Measurements from ENCODE around the gene A4GALT.
"Not testable (repeated sequence)": the region's sequence is repeated elsewhere in the genome, so short reads cannot be mapped to it uniquely, and the experiment has no call there.

Gene A4GALT

GRCh38 chr22:42680648-42681047 is 40.0 kb downstream of the A4GALT start:
- DNase-seq: no peak

- DNase-seq: no peak
These were observed 41.0 kb downstream of the A4GALT start for GRCh38 chr22:42679691-42680090.

- DNase-seq: no peak
These were observed 41.8 kb downstream of the A4GALT start for GRCh38 chr22:42678894-42679293.

- DNase-seq: not testable (repeated sequence)
These were observed 42.7 kb downstream of the A4GALT start for GRCh38 chr22:42677936-42678335.

- DNase-seq: no peak
These were observed 44.5 kb downstream of the A4GALT start for GRCh38 chr22:42676059-42676607.

GRCh38 chr22:42673898-42674401 is 46.7 kb downstream of the A4GALT start:
- DNase-seq: no peak

GRCh38 chr22:42673071-42673470 is 47.6 kb downstream of the A4GALT start:
- DNase-seq: not testable (repeated sequence)

- DNase-seq: no peak
These were observed 49.6 kb downstream of the A4GALT start for GRCh38 chr22:42670921-42671709.

GRCh38 chr22:42670046-42670445 is 50.6 kb downstream of the A4GALT start:
- DNase-seq: no peak

GRCh38 chr22:42666393-42666792 is 54.3 kb downstream of the A4GALT start:
- not testable (repeated sequence) for DNase-seq

- DNase-seq: no peak
These were observed 55.5 kb downstream of the A4GALT start for GRCh38 chr22:42664976-42665831.

- DNase-seq: peak; percentile 64
These were observed 58.5 kb downstream of the A4GALT start for GRCh38 chr22:42661985-42662831.

GRCh38 chr22:42656578-42656977 is 64.1 kb downstream of the A4GALT start:
- DNase-seq: no peak

GRCh38 chr22:42655693-42656092 is 65.0 kb downstream of the A4GALT start:
- no peak for DNase-seq

GRCh38 chr22:42654436-42655073 is 66.1 kb downstream of the A4GALT start:
- no peak for DNase-seq

GRCh38 chr22:42653999-42654398 is 66.7 kb downstream of the A4GALT start:
- DNase-seq: no peak

GRCh38 chr22:42651134-42651533 is 69.5 kb downstream of the A4GALT start:
- DNase-seq: no peak

- DNase-seq: peak; percentile 51
These were observed 71.2 kb downstream of the A4GALT start, which contains the start of gene CYB5R3 for GRCh38 chr22:42649246-42650099. Gene CYB5R3 (minus strand): TSS chr22:42649392. CDS start chr22:42649315, 77 bp downstream.

GRCh38 chr22:42648368-42649245 is 72.1 kb downstream of the A4GALT start:
- DNase-seq: no peak

- DNase-seq: no peak
These were observed 72.7 kb downstream of the A4GALT start for GRCh38 chr22:42648017-42648367.
